ENCODE measurements around the gene CACNA1D.
"Not testable (repeated sequence)": the region's sequence is repeated elsewhere in the genome, so short reads cannot be mapped to it uniquely, and the experiment has no call there.

Gene CACNA1D

GRCh38 chr3:53493963-53494791, at the start of gene CACNA1D:
TSS of gene CACNA1D (plus strand) at chr3:53494611. CDS start at chr3:53495167, 556 bp downstream.
- DNase-seq, result no peak

DNA sequence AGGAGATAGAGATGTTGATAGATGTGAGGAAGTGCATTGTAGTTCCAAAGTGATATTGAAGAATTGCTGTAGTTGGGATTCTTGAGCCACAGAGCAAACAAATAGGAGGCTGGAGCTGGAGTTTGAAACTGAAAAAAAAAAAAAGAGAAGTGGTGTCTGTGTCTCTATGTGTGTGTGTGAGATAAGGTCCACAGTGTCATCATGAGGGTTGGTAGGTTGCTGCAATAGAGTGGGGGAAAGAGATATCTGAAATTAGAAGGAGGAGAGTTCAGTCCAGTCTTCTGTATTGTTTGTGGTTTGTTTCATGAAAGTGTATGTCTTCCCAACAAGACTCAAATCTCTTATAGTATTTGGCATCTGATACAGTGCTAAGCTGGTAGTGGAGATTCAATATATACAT, 37.3 kb upstream of the CACNA1D start:
- no peak for DNase-seq

GRCh38 chr3:53460326-53460725, 34.1 kb upstream of the CACNA1D start:
- DNase-seq, result no peak

DNA sequence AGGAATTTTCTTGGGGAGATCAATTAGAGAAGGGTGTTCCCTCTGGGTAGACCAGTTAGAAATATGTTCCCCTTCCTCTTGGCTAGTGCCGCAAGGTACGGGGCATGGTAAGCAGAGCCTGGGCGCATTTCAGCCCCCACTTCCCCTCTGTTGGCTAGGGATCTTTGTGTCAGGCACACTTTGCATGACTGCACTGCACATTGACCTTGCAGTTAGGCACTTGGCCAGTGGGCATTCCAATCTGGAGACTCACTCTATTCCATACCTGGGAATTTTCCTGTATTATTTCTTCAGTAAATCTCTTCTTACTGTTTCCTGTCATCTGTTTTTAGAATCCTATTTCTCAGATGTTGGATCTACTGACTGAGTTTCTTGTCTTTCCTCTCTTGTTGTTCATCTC, 30.0 kb upstream of the CACNA1D start:
- no peak for DNase-seq

GRCh38 chr3:53469758-53470157, 24.7 kb upstream of the CACNA1D start:
- not testable (repeated sequence) for DNase-seq

DNA sequence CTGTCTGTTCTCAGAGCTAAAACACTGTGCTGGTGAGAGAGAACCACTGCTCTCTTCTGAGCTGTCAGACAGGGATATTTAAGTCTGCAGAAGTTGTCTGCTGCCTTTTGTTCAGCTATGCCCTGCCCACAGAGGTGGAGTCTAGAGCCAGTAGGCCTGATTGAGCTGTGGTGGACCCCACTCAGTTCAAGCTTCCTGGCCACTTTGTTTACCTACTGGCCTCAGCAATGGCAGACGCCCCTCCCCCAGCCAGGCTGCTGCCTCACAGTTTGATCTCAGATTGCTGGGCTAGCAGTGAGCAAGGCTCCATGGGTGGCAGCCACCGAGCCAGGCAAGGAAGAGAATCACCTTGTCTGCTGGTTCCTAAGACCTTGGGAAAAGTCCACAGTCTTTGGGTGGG, 21.0 kb upstream of the CACNA1D start:
- no peak for DNase-seq

GRCh38 chr3:53476372-53476771, 18.0 kb upstream of the CACNA1D start:
- DNase-seq, result not testable (repeated sequence)

GRCh38 chr3:53477689-53478088, 16.7 kb upstream of the CACNA1D start:
- not testable (repeated sequence) for DNase-seq

DNA sequence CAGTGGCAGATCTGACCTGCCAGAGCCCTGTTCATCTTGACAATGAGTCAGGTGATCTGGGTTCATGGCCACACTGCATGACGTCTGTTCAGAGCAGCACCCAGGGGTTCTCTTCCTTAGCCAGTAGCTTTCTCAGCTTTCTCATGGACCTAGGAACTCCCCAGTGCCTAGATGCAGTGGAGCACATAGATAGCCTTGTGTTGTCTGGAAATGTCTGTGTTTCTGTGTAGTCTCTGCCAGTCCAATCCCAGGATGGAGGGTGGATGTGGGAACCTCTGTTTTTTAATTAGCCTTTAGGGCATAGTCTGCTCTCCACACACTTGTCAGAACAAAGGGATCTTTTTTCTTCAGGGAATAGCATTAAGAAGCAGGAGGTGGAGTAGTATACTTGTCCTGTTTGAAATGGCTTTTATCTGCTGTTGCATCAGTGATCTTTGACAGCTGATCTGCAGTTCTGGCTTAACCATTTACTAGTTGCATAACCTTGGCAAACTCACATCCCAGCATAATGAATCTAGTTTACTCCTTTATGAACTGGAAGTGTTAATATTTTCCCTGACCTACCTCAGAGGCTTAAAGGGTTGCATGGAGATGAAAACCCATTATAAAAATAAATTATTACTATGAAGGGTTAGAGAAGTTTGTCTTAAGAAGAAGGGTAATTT, 16.1 kb upstream of the CACNA1D start:
- no peak for DNase-seq

- no peak for DNase-seq
These were observed 15.3 kb upstream of the CACNA1D start for GRCh38 chr3:53478921-53479664.

GRCh38 chr3:53482227-53482626, 12.2 kb upstream of the CACNA1D start:
- no peak for DNase-seq

- DNase-seq, result no peak
These were observed 10.6 kb upstream of the CACNA1D start for GRCh38 chr3:53483821-53484220.

DNA sequence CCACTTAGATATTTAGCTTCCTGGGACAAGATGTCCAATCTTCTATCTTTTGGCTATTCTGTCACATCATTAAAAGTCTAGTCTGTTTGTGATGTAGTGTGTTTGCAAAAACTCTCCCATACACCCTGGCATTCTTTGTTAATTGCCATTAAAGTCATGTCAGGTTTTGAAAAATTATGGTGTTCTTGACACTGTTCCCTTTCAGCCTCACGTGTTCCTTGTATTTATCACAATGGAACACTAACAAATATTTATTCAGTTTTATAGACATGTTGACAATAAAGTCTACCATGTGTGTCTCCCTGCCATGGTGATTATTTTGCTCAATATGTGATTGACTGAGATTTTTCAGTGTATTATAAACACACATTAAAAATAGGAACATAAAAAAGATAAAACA, 9.4 kb upstream of the CACNA1D start:
- no peak for DNase-seq

DNA sequence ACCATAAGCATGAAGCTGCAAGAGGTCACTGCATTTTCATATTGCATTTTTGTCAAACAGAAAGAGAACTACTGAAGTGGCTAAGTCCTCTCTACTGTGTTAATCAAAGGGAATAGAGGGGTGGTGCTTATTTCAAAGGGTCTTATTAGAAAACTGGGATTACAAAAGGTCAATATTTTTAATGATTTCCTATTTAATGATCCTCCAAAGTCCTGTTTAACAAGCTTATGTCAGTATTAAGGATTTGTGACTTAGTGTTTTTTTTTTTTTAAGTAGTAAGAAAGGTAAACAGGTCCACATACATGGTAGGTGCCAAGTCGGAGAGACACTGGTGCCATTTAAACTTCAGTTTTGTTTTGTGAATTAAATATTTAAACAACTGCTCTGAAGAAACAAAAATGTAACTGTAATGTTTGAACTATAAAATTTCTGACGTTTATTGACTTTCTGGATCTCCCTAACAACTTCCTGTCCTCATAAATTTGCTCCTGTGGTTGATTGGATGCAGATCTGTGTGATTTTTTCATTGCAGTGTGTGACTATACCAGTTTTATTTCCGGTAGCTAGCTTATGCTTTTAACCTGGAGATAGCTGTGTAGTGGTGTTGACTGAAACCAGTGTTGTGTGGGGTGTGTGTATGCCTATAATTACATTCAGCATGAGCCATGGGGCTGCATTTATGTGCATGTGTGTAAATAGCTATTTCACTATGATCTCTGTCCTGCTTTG, 8.6 kb upstream of the CACNA1D start:
- DNase-seq, result no peak

DNA sequence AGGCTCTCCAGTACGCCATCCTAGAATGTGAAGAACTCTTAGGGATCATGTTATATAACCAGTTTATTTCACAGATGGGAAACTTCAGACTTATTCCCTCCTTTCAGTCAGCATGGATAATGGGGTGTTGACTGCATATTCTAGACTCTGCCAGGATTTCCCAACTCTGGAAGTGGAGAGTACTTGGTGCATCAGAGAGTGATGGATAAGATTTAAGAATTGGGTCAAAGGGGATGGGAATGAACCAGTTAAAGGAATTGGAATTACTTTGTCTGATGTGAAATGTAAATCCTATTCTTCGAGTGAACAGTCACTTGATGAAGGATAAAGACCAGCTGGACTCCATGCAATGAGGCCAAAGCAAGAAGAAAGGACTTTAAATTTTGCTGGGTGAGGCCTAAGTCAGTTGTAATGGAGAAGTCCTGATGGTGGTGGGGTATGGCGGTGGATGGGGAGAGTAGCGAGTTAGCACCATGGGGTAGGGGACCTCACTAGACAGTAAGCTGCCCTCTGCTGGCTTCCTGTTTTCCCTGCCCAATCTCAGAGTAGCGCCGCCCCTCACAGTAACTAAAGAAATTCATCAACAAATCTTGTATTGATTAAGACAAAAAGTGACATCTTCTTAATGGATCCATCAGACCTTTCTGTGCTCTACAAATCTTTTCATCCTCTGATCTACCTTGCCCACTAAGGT, 7.3 kb upstream of the CACNA1D start:
- DNase-seq, result no peak

DNA sequence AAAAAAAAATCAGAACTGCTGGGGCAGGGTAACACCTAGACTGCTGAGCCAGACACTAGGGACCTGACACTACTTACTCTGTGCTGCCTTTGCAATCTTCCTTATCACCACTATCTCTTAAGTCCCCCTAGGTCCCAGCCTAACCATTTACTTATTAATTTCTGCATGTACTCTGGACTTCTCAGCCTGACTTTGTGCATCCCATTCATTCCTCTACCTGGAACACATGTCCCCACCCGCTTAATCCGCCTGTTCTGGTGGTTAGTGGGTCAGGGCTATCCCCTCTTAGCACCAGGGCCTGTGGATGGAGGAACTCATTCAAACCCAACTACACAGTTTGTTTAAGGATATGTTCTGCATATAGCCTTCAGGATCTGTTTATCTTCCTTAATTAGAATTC, 5.0 kb upstream of the CACNA1D start:
- no peak for DNase-seq

DNA sequence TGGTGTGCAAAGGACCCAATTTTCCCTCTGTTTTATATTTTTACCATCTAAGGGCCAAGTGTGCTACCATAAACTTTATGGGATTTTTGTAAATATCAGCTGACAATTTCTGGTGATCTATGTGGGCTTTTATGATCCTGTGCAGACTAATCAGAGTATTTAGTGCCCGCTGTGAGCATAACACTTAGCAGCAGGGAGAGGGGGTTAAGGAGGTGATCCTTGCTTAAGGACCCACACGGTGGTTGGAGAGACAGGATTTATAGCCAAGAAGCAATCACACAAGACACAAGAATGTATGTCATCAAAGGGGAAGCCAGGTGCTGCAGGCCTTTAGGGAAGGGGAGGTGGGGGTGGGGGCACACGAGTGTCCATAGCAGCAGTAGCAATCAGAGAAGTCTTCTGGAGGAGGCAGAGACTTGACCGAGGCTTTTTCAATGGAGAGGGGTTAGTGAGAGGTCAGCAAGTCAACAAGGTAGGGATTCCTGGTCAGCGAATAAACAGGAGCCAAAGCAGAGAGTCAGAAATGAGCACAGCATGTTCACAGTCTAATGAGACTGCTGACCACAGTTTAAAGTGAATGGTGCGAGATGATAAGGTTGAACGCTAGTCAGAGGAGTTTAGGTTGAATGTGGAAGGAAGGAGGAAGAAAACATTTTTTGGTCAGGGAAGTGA, 4.5 kb upstream of the CACNA1D start:
- no peak for DNase-seq

DNA sequence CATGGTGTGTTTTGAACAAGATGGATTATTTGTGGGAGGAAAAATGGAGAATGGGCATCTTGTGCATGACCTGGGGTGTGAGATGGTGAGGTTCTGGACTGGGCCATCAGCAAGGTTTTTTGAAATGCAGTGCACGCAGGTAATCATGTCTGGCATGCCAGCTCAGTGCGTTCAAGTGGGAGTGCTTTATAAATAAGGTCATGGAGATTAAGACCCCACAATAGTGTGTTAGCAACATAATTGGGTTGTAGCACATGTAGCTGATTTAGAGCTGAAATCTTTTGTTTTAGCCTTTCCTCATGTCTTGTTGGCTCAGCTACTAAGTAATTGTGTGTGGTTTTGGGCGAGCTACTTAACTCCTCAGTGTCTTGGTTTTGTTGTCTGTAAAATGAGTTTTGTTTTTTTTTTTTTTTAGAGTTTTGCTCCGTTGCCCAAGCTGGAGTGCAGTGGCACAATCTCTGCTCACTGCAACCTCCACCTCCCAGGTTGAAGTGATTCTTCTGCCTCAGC, 3.9 kb upstream of the CACNA1D start:
- no peak for DNase-seq

DNA sequence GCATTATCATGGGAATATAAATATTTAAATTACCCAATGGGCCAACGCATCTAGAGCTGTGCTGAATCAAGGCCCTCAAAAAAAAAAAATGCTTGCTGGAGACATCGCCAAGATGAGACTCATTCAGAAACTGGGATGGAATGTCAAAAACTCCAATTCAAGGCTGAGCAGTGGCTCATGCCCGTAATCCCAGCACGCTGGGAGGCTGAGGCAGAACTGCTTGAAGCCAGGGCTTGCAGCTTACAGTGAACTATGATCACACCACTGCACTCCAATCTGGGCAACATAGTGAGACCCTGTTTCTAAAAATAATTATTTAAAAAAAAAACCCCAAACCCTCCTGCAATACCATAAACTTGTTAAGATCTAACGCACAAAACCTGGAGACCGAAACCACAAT, 3.1 kb upstream of the CACNA1D start:
- DNase-seq, result no peak

GRCh38 chr3:53493595-53493962, 832 bp upstream of the CACNA1D start:
- DNase-seq, result no peak

DNA sequence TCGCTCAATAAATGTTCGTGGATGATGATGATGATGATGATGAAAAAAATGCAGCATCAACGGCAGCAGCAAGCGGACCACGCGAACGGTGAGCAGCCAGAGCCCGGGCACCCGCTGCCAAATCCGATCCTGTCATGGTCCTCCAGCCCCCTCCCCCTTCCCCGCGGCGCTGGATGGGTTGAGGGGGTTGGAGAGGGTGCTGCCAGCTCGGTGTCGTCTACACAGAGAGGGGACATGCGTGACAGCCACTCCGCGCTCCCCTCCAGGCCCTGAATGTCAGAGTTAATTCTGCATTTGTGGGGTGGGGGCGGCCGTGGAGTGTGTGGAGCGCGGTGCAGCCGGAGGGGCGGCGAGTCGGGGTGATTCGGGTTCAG, 722 bp downstream of the CACNA1D start:
- no peak for DNase-seq
